Smooth muscle cell of the brain vasculature (primary cell): ENCODE results near the gene NXPE2.

Experiments used
- DNase-seq: peaks from one replicate; pipeline ENCODE4 v3.0.0-alpha.2; 2012; ENCODE audit warnings: low read depth, low spot score

The NXPE2 gene

DNA sequence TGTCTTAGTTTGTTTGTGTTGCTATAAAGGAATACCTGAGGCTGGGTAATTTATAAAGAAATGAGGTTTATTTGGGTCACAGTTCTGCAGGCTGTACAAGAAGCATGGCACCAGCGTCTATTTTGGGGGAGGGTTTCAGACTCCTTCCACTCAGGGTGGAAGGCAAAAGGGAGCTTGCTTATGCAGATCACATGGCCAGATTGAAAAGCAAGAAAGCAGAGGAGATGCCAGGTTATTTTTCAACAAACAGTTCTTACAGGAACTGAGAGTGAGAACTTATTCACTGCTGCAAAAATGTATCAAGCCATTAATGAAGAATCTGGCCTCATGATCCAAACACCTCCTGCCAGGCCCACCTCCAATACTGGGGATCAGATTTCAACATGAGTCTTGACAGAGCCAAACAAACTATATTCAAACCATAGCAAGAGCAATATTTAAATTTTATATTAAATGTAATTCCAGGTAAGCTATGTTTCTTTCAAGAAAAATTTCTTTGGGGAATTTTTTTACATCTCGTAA, 66.9 kb downstream of the NXPE2 start:
- DNase-seq: no peak

DNA sequence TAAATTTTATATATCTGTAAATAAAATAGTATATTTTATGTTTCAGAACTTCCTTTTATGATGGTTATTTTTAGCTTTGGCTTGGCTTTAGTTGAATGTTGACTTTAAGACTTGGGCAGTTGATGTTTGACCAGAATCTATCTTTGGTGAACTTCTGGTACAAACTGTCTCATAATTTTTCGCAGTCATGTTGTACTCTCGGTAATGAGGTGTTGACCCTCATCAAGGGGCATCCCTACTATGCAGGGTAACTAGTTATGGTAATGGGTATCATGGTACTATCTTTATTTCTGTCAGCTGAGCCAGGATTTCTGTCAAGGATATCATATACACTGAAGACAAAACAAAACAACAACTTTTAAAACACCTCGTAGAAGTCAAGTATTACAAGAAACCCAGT, 67.7 kb downstream of the NXPE2 start:
- no peak for DNase-seq
